Stimulated activated CD4-positive, alpha-beta T cell treated with anti-CD3 and anti-CD28 coated beads, Interleukin-15, amount 100 ng/mL, for 1 hour (primary cell): Measurements from ENCODE around the gene SNX24.
"Not testable (repeated sequence)": the region's sequence is repeated elsewhere in the genome, so short reads cannot be mapped to it uniquely, and the experiment has no call there.

Source experiments
- DNase-seq, 2 donors: peaks; one replicate each; pipeline ENCODE4 v3.0.0-alpha.2; 2020; ENCODE audit warnings: low read depth in 1 of 2, low spot score in 1 of 2

The SNX24 gene

GRCh38 chr5:122959740-122960445 lies 114.5 kb downstream of the SNX24 start:
- DNase-seq, result no peak

- DNase-seq, result no peak
These were observed 117.9 kb downstream of the SNX24 start for GRCh38 chr5:122963305-122963704.

DNA sequence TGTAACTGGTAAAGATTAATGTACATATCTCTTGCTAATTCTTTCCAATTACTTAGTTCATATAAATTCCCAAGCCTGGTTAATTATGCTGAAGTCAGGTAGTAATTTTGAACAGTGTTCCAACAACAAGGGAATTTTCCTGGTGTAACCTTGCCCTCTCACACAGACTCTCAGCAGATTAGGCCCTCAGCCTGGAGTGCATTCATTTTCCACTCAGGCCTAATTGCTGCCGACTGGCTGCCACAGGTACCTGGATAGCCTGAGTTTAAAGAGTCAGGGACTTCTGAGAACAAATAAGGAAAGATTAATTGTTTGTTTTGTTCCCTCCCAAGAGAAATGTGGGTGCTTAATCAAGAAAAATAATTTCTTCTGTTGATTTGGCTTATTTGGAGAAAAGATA lies 119.7 kb downstream of the SNX24 start:
- no peak for DNase-seq

GRCh38 chr5:122967085-122967484 lies 121.7 kb downstream of the SNX24 start:
- DNase-seq, result no peak

DNA sequence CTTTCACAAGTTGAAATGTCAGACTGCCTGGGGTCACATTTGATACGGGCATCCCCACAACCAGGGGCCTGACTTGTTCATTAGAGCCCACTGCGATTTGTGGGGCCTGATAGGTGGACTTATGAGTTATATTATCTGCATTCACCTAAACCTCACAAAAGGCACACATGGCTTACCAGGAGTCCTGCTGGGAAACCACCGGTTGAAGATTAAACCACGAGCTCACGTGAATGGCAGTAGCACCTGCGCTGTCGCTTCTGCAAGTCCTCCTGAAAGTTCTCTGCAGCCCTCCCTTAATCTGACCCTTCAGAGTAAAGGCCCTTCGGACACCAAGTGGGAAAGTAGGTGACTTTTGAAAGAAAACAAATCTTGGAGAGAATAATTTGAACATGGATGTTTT lies 122.2 kb downstream of the SNX24 start:
- DNase-seq, result no peak

GRCh38 chr5:122968056-122968455 lies 122.6 kb downstream of the SNX24 start:
- not testable (repeated sequence) for DNase-seq

DNA sequence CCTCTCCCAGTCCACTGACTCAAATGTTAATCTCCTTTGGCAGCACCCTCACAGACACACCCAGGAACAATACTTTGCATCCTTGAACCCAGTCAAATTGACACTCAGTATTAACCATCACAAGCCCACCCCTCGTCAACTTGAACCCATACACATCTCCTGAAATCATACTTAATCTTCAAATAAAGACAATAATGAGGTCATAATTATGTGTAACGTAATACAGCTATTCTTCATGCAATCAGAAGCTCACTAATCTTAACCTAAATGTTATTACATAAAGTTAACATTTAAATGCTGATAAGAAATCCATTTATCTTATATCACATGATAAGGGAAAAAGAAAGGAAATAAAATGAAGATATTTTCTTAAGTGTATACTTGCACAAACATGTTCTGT lies 125.9 kb downstream of the SNX24 start:
- DNase-seq, result no peak

GRCh38 chr5:122972877-122973276 lies 127.5 kb downstream of the SNX24 start:
- DNase-seq, result no peak

- not testable (repeated sequence) for DNase-seq
These were observed 128.3 kb downstream of the SNX24 start for GRCh38 chr5:122973759-122974158.

- not testable (repeated sequence) for DNase-seq
These were observed 128.8 kb downstream of the SNX24 start for GRCh38 chr5:122974251-122974650.

DNA sequence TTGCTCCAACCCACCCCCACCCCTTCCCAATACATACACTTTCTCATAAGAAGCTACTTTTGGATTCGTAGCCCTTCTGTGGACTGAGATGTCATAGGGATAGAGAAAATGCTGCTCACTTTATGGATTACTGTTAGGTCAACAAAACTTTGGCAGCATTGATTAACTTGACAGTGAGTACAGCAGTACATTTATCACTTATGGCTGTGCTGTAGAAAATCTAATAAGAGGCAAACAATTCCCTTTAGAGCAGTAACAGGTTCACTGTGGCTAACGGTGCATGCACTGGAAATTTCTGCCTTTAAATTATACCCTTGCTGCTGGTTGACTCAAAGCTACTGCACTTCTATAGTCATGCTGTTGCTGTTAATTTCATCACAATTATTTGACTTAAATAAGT lies 131.9 kb downstream of the SNX24 start:
- no peak for DNase-seq

GRCh38 chr5:122978068-122978467 lies 132.7 kb downstream of the SNX24 start:
- no peak for DNase-seq

DNA sequence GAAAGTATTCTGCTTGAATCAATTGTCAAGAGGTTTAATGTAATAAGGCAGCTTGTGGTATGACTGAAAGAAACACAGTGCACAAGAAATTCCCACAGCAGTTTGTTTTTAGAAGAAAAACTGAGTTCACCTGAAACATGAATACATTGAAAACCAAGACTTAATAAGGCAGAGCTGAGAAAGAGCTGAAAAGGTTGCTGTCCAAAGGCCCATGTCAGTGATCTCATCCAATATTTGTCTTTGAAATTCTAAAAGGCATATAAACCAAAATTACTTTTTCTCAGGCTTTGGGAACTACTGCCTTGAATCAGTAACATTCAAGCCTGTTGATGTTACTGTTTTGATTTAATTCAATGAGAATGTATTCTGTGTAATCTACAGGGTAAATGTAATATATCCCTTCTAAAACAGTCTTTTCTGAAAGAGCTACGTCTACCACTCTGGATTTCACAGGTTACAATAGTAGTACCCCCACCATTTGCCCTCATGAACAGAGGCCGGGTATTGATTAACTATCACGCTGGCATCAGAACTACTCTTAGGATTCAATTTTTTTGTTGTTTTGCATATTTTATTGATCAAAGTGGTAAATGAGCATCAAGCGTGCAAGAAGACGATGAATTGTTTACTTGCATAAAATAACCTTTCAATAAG lies 133.4 kb downstream of the SNX24 start:
- no peak for DNase-seq

- DNase-seq, result no peak
These were observed 136.4 kb downstream of the SNX24 start for GRCh38 chr5:122981846-122982245.

DNA sequence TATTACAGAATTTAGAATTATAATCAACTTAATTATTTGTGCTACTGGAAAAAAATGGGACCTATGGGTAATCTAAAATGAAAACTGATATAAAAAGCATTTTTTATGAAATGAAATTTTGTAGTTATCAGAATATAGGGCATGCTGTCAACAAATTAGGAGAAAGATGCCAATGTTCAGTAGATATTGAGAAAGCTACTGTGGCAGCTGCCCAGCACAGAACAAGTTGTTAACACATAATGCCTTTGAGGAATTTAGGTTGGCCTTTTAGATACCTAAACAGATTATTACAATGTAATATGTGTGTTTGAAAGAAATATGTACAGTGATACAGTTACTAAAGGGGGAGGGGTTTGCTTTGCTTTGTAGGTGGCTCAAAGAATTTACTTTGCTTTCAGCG lies 137.0 kb downstream of the SNX24 start:
- DNase-seq, result no peak

DNA sequence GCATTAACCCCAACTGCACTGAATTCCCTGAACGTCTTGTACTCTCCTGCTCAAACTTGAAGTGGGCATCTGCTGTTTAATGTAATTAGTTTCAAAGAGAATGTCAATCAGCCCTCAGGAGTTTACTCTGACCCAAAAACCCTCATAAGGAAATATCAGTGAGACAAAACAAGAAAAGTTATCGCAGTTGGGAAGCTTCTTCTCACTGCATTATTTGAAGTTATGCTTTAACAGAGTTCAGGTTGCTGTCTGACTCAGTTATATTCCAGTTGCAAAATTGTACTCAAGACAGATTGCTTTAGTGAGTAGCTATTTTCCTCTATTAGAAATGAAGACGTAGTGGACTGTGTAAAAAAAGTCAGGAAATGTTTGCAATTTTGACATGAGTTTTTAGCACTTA lies 139.0 kb downstream of the SNX24 start:
- DNase-seq, result no peak

DNA sequence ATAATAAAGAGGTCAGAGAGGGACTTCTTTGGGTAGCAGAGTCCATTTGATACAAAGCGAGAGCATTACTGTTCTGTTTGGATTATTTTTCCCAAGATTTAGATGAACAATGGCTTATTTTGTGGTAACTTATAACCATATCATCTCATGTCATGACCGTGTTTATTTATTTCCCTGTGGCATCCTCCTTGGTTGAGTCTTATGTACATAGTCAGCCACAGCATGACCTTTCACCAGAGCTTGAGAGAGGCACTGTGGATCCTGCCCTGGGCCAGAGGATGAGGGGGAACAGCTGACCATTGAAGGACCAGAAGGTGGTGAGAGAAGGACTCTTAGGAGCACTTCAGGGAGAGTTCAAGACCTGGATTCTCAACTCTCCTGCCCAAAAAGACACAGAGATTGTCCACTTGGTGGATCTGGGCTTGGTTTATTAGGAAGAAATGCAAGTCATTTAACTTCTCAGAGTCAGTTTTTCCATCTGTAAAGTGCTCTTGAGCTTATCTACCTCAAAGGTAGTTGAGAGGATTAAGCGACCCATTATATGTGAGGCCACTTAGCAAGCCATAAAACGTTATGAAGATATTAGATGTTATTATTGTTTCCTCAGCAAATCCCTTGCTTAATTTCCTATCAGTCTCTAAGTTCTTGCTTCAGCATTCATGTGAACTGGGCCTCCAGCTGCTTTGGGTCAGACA lies 139.7 kb downstream of the SNX24 start:
- DNase-seq, result no peak

DNA sequence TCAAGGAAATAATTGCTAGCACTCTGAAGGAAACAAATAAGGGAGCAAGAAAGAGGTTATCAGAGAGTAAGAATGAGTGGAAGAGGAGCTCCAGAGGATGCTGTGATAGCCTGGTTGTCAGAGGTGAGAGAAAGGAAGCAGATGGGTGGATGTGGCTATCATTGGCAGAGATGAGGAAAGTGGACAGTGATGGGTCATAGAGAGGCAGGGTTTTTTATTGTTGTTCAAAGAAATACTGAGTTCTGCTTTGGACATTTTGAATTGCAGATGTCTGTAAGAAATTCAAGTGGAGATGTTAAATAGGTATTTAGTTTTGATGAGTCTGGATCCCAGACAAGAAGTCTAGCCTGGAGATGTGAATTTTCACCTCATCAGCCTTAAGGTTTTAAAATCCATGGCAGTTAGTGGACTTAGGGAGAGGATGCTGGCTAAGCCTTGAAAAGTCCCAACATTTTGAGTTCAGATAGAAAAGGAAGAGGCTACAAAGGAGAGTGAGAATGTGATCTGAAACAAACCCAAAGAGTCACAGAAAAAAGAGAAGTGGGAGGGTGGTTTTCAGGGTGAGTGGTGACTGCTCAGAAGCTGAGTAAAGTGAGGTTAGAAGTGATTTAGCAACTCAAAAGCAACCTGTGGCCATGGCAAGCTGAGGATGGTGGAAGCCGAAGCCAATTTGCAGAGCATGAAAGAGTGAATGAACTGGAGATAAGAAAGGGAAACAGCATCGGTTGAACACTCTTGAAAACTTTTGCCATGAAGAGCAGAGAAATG lies 140.7 kb downstream of the SNX24 start:
- no peak for DNase-seq

DNA sequence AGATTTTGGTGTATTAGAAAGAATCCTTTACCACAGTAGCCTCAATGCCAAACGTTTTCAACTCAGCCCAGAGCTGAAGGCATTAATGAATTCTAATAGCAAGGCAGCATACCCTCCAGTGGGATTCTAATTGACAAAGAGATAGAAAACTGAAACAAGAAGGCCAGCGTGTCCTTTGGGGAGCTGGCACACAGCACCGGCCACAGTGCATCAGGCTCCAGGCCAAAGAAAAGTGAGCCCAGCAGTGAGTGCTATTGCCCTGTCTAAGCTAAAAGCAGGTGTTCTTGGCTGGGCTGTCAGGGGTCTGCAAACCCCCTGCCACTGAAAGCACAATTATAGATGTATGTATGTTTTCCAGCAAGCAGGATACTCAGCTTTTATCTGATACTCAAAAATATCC lies 150.7 kb downstream of the SNX24 start:
- DNase-seq, result no peak

GRCh38 chr5:122997294-122997693 lies 151.9 kb downstream of the SNX24 start:
- DNase-seq, result no peak

GRCh38 chr5:122999947-123000563 lies 154.6 kb downstream of the SNX24 start:
- DNase-seq, result no peak
